Retina (tissue), 1 donor: ENCODE data around the gene SPEF1.
A peak's percentile ranks its signal among the peaks of the same experiment; 100 is the strongest.

ENCODE experiments used
- DNase-seq: peaks from one replicate; pipeline ENCODE4 v3.0.0-alpha.2; 2016

SPEF1 gene

GRCh38 chr20:3764659-3765058 lies 16.6 kb downstream of the SPEF1 start:
- no peak for DNase-seq

- no peak for DNase-seq
Measured at GRCh38 chr20:3763671-3764601, 17.3 kb downstream of the SPEF1 start.

GRCh38 chr20:3760655-3761348 lies 20.4 kb downstream of the SPEF1 start:
- DNase-seq = no peak

GRCh38 chr20:3759884-3760283 lies 21.4 kb downstream of the SPEF1 start:
- no peak for DNase-seq

- DNase-seq = no peak
Measured at GRCh38 chr20:3759316-3759823, 21.9 kb downstream of the SPEF1 start.

- no peak for DNase-seq
Measured at GRCh38 chr20:3758566-3758965, 22.7 kb downstream of the SPEF1 start.

GRCh38 chr20:3757268-3757667 lies 24.0 kb downstream of the SPEF1 start:
- DNase-seq = no peak

GRCh38 chr20:3755814-3756480 lies 25.3 kb downstream of the SPEF1 start:
- DNase-seq = no peak

- no peak for DNase-seq
Measured at GRCh38 chr20:3755269-3755668, 26.0 kb downstream of the SPEF1 start.

- DNase-seq = no peak
Measured at GRCh38 chr20:3754276-3754630, 27.0 kb downstream of the SPEF1 start.

GRCh38 chr20:3753501-3754275 lies 27.6 kb downstream of the SPEF1 start:
- no peak for DNase-seq

GRCh38 chr20:3753098-3753497 lies 28.1 kb downstream of the SPEF1 start:
- DNase-seq = peak; percentile 81

GRCh38 chr20:3752386-3752759 lies 28.9 kb downstream of the SPEF1 start:
- DNase-seq = no peak

- peak; percentile 82 for DNase-seq
Measured at GRCh38 chr20:3751675-3752385, 29.4 kb downstream of the SPEF1 start.

GRCh38 chr20:3751305-3751674 lies 30.0 kb downstream of the SPEF1 start:
- DNase-seq = no peak

- DNase-seq = peak; percentile 91
Measured at GRCh38 chr20:3749689-3750531, 31.3 kb downstream of the SPEF1 start.

GRCh38 chr20:3749087-3749688 lies 32.1 kb downstream of the SPEF1 start:
- no peak for DNase-seq

GRCh38 chr20:3748073-3748472 lies 33.2 kb downstream of the SPEF1 start:
- no peak for DNase-seq

GRCh38 chr20:3747471-3747870 lies 33.8 kb downstream of the SPEF1 start:
- no peak for DNase-seq

GRCh38 chr20:3745686-3746173 lies 35.5 kb downstream of the SPEF1 start:
- no peak for DNase-seq
